Measurements from ENCODE around the gene LRFN4. TPM values are rescaled to one million over a fixed set of nuclear protein-coding genes. Genes with fewer than 3 reads are reported as not detected.

The LRFN4 gene
- total and polyA plus RNA-seq, 4 donors, result 0.75 to 3.4 (median 1.5) TPM; not detected in 1

GRCh38 chr11:66901964-66902390 is 45.1 kb downstream of the LRFN4 start:
- DNase-seq (ENCODE audit: low spot score), result no peak
- H3K4me3 ChIP-seq (ENCODE audit: low read depth in 1 of 3, low read length in 3 of 3), result no peak overlapping the region
- WGBS, result 32% methylated on average over 7 of the region's 7 CpGs
- H3K27me3 ChIP-seq (ENCODE audit: control insufficient read depth in 4 of 4, insufficient read depth in 4 of 4, low read length in 3 of 4), result no peaks in the 10 kb centered on the region
- H3K4me1 ChIP-seq (ENCODE audit: control insufficient read depth in 4 of 4, insufficient read depth in 4 of 4, low read length in 3 of 4), result peaks cover 18 to 37% (median 19%) of the 10 kb centered on the region in 4 donors
- H3K27ac ChIP-seq (ENCODE audit: low read depth in 1 of 2, low read length in 2 of 2), result peak overlapping the region; percentile 52 to 91
- H3K9ac ChIP-seq (ENCODE audit: low read depth in 1 of 2, low read length in 2 of 2), result no peak overlapping the region
- TF ChIP-seq ZBTB33 (IDR thresholded peaks at IDR 0.05) (peak; percentile 83), YY1 (IDR thresholded peaks at IDR 0.05) (peak; percentile 76), HNF4A (conservative IDR thresholded peaks at IDR 0.05) (peak; percentile 96), CTCF (IDR thresholded peaks at IDR 0.05; ENCODE audit: low read depth, low read length, missing input control) (no peak), ATF3 (IDR thresholded peaks at IDR 0.05) (peak; percentile 61), SP1 (IDR thresholded peaks at IDR 0.05) (peak; percentile 99), TAF1 (conservative IDR thresholded peaks at IDR 0.05) (peak; percentile 69), GABPA (IDR thresholded peaks at IDR 0.05 in 1 of 2, conservative IDR thresholded peaks at IDR 0.05 in 1 of 2) (peak in 1 of 2 donors; percentile 51), RAD21 (IDR thresholded peaks at IDR 0.05) (peak; percentile 55 to 71), NR2F2 (IDR thresholded peaks at IDR 0.05) (peak; percentile 89), FOXA2 (IDR thresholded peaks at IDR 0.05) (peak; percentile 96), RXRA (IDR thresholded peaks at IDR 0.05) (peak; percentile 98), EGR1 (IDR thresholded peaks at IDR 0.05; ENCODE audit: low read depth in 2 of 2) (peak; percentile 74 to 96), FOXA1 (IDR thresholded peaks at IDR 0.05) (peak; percentile 95), JUND (IDR thresholded peaks at IDR 0.05) (peak; percentile 86 to 92), HNF4G (IDR thresholded peaks at IDR 0.05) (peak; percentile 80)
- TF ChIP-seq, protein P1, sequence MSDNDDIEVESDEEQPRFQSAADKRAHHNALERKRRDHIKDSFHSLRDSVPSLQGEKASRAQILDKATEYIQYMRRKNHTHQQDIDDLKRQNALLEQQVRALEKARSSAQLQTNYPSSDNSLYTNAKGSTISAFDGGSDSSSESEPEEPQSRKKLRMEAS (IDR thresholded peaks at IDR 0.05), result peak; percentile 100
- TF ChIP-seq, protein P2, sequence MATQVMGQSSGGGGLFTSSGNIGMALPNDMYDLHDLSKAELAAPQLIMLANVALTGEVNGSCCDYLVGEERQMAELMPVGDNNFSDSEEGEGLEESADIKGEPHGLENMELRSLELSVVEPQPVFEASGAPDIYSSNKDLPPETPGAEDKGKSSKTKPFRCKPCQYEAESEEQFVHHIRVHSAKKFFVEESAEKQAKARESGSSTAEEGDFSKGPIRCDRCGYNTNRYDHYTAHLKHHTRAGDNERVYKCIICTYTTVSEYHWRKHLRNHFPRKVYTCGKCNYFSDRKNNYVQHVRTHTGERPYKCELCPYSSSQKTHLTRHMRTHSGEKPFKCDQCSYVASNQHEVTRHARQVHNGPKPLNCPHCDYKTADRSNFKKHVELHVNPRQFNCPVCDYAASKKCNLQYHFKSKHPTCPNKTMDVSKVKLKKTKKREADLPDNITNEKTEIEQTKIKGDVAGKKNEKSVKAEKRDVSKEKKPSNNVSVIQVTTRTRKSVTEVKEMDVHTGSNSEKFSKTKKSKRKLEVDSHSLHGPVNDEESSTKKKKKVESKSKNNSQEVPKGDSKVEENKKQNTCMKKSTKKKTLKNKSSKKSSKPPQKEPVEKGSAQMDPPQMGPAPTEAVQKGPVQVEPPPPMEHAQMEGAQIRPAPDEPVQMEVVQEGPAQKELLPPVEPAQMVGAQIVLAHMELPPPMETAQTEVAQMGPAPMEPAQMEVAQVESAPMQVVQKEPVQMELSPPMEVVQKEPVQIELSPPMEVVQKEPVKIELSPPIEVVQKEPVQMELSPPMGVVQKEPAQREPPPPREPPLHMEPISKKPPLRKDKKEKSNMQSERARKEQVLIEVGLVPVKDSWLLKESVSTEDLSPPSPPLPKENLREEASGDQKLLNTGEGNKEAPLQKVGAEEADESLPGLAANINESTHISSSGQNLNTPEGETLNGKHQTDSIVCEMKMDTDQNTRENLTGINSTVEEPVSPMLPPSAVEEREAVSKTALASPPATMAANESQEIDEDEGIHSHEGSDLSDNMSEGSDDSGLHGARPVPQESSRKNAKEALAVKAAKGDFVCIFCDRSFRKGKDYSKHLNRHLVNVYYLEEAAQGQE (IDR thresholded peaks at IDR 0.05), result peak; percentile 66
- H3K9me3 ChIP-seq (ENCODE audit: control insufficient read depth in 4 of 4, low read length in 3 of 4), result no peaks in the 10 kb centered on the region
- H3K36me3 ChIP-seq (ENCODE audit: control insufficient read depth in 4 of 4, insufficient read depth in 3 of 4, low read depth in 1 of 4, low read length in 3 of 4), result no peaks in the 10 kb centered on the region

Measured in liver (tissue), 9 donors.